HG02571 (cell line): ENCODE measurements around the gene RANGRF.
"Not testable (repeated sequence)": the region's sequence is repeated elsewhere in the genome, so short reads cannot be mapped to it uniquely, and the experiment has no call there.

ENCODE experiments used
- ATAC-seq: cut with Tn5 transposase; IDR thresholded peaks from one replicate; pipeline ENCODE4 v1.9.1; 2021; ENCODE audit warnings: mild to moderate bottlenecking, moderate library complexity; ENCODE audit not compliant: unreplicated experiment

The RANGRF gene, protein sequence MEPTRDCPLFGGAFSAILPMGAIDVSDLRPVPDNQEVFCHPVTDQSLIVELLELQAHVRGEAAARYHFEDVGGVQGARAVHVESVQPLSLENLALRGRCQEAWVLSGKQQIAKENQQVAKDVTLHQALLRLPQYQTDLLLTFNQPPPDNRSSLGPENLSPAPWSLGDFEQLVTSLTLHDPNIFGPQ

GRCh38 chr17:8288336-8289102 is at the start of gene RANGRF:
Gene RANGRF (plus strand): TSS chr17:8288670. CDS start chr17:8288789, 119 bp downstream.
- ATAC-seq: peak; percentile 83

DNA sequence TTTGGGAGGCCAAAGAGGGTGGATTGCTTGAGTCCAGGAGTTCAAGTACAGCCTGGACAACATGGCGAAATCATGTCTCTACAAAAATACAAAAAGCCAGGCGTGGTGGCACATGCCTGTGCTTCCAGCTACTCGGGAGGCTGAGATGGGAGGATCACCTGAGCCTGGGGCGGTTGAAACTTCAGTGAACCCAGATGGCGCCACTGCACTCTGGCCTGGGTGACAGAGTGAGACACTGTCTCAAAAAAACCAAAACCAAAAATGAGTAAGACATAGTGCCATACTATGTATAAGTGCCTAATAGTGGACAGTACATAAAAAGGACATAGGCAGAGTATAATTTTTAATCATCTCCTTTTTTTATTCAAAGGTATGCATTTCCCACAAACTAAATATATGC is 44.6 kb upstream of the RANGRF start:
- ATAC-seq: no peak

DNA sequence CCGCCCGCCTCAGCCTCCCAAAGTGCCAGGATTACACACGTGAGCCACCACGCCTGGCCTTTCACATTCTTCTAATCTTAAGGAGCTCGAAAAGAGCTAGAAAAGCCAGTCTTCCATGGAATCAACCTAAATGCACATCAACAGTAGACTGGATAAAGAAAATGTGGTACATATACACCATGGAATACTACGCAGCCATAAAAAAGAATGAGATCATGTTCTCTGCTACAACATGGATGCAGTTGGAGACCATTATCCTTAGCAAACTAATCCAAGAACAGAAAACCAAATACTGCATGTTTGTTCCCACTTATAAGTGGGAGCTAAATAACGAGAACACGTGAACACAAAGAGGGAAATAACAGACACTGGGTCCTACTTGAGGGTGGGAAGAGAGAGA is 43.7 kb upstream of the RANGRF start:
- no peak for ATAC-seq

- peak; percentile 44 for ATAC-seq
These were observed 39.5 kb upstream of the RANGRF start, which contains the start of gene PFAS for GRCh38 chr17:8248751-8249607. Gene PFAS (plus strand): TSS chr17:8249289. CDS start chr17:8253938, 4,649 bp downstream.

DNA sequence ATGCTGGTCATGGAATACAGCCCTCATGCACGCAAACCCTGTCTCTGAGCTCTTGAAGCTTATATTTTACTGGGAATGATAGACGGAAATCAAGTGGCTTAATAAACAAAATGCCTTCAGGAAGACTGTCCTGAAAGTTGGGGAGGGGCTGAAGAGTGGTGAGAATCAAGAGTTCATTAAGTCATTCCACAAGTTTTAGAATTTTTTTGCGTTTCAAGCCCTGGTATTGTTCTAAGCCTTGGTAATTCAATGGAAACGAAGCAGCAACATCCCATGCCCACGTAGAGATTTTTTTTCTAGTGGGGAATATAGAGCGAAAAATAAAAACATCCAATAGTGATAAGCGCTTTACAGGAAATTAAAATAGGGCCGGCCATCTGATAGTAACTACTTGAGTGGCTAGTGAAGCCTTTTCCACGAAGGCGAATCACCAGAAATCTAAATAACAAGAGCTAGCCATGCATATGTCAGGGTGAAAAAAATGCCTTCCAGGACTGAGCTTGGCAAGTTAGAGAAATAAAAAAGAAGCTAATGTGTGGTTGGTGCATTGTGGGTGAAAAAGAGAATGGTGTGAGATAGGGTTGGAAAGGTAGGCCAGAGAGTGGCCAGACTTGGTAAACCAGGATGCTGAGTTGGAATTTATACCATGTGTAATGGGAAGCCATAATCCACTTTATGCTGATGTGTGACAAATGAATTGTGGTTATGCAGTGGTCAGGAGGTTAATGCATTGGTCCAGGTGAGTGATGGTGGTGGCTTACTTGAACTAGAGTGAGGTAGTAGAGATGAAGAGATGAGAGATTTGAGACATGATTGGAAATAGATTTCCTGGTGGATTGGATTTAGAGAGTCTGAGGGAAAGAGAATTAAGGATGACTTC is 38.6 kb upstream of the RANGRF start:
- no peak for ATAC-seq

DNA sequence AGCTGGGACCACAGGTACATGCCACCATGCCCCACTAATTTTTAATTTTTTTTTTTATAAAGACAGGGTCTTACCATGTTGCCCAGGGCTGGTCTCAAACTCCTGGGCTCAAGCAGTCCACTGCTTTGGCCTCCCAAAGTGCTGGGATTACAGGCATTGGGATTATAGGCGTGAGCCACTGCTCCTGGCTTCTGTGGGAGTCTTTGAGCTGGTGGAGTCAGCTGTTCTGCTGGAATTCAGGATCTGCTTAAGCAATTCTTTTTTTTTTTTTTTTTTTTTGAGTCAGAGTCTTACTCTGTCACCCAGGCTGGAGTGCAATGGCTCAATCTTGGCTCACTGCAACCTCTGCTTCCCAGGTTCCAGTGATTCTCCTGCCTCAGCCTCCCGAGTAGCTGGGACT is 37.1 kb upstream of the RANGRF start:
- ATAC-seq: not testable (repeated sequence)

GRCh38 chr17:8253801-8254200 is 34.7 kb upstream of the RANGRF start:
- no peak for ATAC-seq

DNA sequence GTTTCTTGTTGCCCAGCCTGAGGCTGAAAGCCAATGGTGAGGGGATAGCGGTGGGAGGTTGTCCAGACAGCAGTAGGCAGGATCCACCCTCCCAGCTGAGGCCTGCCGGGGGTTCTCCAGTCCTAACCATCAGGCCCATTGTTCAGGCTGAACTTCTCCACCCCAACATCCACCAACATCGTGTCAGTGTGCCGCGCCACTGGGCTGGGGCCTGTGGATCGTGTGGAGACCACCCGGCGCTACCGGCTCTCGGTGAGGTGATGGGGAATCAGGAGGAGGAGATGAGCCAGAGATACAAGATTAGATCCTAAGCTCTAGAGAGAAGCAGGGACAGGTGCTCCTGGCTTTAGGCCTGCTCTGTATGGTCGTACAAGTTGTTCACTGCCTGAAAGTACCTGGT is 33.6 kb upstream of the RANGRF start:
- no peak for ATAC-seq

DNA sequence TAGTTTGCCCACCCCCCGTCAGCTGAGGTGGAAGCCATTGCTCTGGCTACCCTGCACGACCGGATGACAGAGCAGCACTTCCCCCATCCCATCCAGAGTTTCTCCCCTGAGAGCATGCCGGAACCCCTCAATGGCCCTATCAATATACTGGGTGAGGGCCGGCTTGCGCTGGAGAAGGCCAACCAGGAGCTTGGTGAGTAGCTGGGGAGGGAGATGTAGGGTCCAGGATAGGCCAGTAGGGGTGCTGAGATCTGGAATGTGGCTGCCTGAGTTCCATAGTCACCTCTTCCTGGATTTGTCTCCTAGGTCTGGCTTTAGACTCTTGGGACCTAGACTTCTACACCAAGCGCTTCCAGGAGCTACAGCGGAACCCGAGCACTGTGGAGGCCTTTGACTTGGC is 33.0 kb upstream of the RANGRF start:
- ATAC-seq: no peak

- no peak for ATAC-seq
These were observed 32.2 kb upstream of the RANGRF start for GRCh38 chr17:8256291-8256690.

DNA sequence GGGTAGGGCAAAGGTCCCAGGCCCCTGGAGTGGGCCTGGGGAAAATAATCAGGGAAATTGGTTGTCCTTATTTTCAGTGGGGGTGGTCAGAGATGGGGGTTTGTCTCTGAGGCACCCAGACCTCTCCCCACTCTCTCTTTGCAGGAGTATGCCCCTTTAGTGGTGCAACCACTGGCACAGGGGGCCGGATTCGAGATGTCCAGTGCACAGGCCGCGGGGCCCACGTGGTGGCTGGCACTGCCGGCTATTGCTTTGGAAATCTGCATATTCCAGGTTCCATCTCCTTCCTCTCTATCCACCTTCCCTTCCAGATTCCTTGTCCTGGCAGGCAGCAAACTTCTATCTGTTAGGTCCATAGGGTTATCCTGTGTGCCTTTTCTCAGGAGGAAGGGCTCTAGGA is 31.8 kb upstream of the RANGRF start:
- no peak for ATAC-seq

GRCh38 chr17:8257801-8258200 is 30.7 kb upstream of the RANGRF start:
- no peak for ATAC-seq

DNA sequence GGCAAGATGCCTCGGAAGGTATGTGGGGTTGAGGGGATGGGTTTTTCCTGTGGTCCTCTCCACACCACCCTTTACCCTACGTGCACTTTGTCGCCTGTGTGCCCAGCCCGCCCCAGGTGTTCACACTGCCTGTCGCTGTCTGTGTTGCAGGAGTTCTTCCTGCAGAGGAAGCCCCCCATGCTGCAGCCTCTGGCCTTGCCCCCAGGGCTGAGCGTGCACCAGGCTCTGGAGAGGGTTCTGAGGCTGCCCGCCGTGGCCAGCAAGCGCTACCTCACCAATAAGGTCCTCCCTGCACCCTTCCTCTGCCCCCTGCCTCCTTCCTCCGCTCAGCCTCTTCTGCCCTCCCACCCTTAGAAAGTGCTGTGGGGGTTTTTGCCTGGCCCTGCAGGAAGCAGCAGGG is 24.1 kb upstream of the RANGRF start:
- no peak for ATAC-seq

DNA sequence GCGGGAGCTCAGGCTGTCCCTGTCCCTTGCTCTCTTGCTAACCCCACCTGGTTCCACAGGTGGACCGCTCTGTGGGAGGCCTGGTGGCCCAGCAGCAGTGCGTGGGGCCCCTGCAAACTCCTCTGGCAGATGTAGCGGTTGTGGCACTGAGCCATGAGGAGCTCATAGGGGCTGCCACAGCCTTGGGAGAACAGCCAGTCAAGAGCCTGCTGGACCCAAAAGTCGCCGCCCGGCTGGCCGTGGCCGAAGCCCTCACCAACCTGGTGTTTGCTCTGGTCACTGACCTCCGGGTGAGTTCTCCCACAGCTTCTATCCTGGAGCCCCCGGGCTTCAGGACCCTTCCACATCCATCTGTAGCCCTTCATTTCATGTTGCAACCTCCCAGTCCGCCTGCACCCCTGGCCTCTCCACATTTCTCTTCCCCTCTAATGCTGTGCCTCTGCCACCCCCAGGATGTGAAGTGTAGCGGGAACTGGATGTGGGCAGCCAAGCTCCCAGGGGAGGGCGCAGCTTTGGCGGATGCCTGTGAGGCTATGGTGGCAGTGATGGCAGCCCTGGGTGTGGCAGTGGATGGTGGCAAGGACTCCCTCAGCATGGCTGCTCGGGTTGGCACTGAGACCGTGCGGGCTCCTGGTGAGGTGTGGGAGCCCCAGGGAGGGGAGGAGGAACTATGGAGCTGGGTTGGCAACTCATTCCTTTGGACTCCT is 23.5 kb upstream of the RANGRF start:
- ATAC-seq: no peak

DNA sequence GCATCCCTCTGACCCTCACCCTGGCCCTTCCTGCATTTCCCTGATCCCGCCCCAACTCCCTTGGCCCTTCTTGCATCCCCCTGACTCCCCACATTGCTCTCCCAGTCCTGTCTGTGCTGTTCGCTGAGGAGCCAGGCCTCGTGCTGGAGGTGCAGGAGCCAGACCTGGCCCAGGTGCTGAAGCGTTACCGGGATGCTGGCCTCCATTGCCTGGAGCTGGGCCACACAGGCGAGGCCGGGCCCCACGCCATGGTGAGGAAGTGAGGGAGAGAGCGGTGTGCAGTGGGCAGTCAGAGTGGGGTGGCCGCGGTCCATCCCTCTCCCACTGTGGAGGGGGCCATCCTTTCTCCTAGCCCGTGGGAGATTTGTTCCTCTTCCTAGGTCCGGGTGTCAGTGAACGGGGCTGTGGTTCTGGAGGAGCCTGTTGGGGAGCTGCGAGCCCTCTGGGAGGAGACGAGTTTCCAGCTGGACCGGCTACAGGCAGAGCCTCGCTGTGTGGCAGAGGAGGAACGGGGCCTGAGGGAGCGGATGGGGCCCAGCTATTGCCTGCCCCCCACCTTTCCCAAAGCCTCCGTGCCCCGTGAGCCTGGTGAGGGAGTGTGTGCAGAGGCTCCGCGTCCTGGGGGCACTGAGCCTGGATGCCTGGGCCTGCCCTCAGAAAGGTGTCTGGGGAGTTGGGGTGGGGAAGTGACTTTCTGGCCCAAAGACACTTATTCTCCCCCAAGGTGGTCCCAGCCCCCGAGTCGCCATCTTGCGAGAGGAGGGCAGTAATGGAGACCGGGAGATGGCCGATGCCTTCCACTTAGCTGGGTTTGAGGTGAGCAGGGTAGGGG is 21.6 kb upstream of the RANGRF start:
- ATAC-seq: no peak

- ATAC-seq: no peak
These were observed 20.9 kb upstream of the RANGRF start for GRCh38 chr17:8267480-8268147.

DNA sequence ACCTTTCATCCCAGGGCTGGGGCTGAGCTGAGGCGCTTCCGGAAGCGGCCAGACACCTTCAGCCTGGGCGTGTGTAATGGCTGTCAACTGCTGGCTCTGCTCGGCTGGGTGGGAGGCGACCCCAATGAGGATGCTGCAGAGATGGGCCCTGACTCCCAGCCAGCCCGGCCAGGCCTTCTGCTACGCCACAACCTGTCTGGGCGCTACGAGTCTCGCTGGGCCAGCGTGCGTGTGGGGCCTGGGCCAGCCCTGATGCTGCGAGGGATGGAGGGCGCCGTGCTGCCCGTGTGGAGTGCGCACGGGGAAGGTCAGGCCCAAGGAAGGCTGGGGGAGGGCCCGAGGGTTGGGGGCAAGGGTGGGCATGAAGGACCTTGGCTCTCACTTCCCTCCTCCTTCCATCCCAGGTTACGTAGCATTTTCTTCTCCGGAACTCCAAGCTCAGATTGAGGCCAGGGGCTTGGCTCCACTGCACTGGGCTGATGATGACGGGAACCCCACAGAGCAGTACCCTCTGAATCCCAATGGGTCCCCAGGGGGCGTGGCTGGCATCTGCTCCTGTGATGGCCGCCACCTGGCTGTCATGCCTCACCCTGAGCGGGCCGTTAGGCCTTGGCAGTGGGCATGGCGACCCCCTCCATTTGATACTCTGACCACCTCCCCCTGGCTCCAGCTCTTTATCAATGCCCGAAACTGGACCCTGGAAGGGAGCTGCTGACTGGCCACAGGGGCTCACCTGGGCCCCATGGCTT is 19.7 kb upstream of the RANGRF start:
- no peak for ATAC-seq

DNA sequence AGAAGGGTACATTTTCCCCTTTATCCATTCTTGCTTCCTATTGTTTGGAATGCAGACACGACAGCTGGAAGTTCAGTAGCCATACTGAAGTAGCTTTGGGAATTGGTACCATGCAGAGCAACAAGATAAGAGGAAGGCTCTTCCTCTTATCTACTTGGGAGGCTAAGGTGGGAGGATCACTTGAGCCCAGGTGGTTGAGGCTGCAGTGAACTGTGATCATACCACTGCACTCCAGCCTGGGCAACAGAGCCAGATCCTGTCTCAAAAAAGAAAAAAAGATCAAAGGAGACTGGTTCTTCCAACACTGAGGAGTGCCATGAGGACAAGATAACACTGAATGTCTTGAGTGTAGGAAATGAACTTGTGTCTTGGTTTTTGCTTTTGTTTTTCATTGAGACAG is 16.0 kb upstream of the RANGRF start:
- ATAC-seq: no peak
